PC-9 (cell line): ENCODE measurements around the gene C10orf143.

ENCODE experiments used
- CTCF ChIP-seq: fragments of 200-600 bp; sonication (generic); conservative IDR thresholded peaks from 2 replicates; pipeline ENCODE4 v1.6.1; 2017; ENCODE audit warnings: mixed run types, antibody characterized with exemption, mild to moderate bottlenecking, moderate library complexity
- EZH2 ChIP-seq: fragments of 200-600 bp; sonication (generic); IDR thresholded peaks from 2 replicates; pipeline ENCODE4 v1.8.0; 2017; ENCODE audit warnings: antibody characterized with exemption, low read depth

GRCh38 chr10:130072247-130072646 is 38.4 kb downstream of the C10orf143 start:
- TF ChIP-seq EZH2 (no peak), CTCF (no peak)
